Measurements from ENCODE around the gene ADIPOR2.

GRCh38 chr12:1819050-1819449 lies 128.2 kb downstream of the ADIPOR2 start:
- TF ChIP-seq CTCF (IDR thresholded peaks at IDR 0.05; ENCODE audit: low read length) (no peak), EZH2 (IDR thresholded peaks at IDR 0.05; ENCODE audit: borderline replicate concordance, low read length) (no peak)

Measured in OCI-LY1 (cell line).